Right cardiac atrium (tissue), 5 donors: ENCODE data around the gene SGCA. TPM values are rescaled to one million over a fixed set of nuclear protein-coding genes. Genes with fewer than 3 reads are reported as not detected.

Experiments used
- ATAC-seq, 2 donors: fragments of 200-7000 bp; cut with Tn5 transposase; one replicate each; pipeline versions ENCODE4 v1.8.0 to v1.9.1; 2020; ENCODE audit warnings: moderate library complexity in 2 of 2, mild to moderate bottlenecking in 1 of 2
- DNase-seq, 3 donors: peaks; one replicate each; pipeline ENCODE4 v3.0.0-alpha.2; 2020
- H3K27ac ChIP-seq: one replicate; pipeline ENCODE4 v1.5.1; 2013; ENCODE audit warnings: mild to moderate bottlenecking, low read length, control low read depth, moderate library complexity
- H3K27me3 ChIP-seq: one replicate; pipeline ENCODE4 v1.6.1; 2013; ENCODE audit not compliant: control insufficient read depth, insufficient read depth
- H3K4me1 ChIP-seq: one replicate; pipeline ENCODE4 v1.6.1; 2013; ENCODE audit warnings: low read length; ENCODE audit not compliant: control insufficient read depth, insufficient read depth
- H3K4me3 ChIP-seq: one replicate; pipeline ENCODE4 v1.5.1; 2013; ENCODE audit warnings: low read length, control low read depth
- H3K9me3 ChIP-seq: one replicate; pipeline ENCODE4 v1.6.1; 2013; ENCODE audit warnings: low read length; ENCODE audit not compliant: control insufficient read depth
- WGBS: extraction: QIAGEN DNeasy Blood & Tissue Kit; methylation state at CpG from one replicate; pipeline ENCODE4 v1.1.7; 2013; 5-methylcytosine and 5-hydroxymethylcytosine counted together
- intact Hi-C, 4 donors: fragments of 100-400 bp; cut with DNase I; formaldehyde crosslinking; loops; one replicate each; pipeline versions ENCODE4 v1.11.0 to v1.14.0; 2022 to 2023
- polyA plus RNA-seq: library from polyadenylated mRNA; stranded (reverse); fragments of 200-250 nt; gene quantifications from one replicate; pipeline ENCODE4 v1.2.3, GENCODE V29; 2013
- total RNA-seq, 4 donors: library from RNA; stranded (reverse); fragmentation: NEBNext Ultra II Directional; extraction: Animal tissue kit (Norgen Biotek cat#: 25700); gene quantifications; one replicate each; pipeline ENCODE4 v1.2.1, GENCODE V29; 2021
- donor health status: healthy with polysubstance abuse.
- donor health status: DM: no; HTN: yes; CAD: no.
- donor health status: DM: no; HTN: no; CAD: no.
- donor health status: DM: no; HTN: yes; CAD: no; lungs with severe emphysema.
- donor health status: DM: yes; HTN: yes; CAD: no.

SGCA gene
- total and polyA plus RNA-seq, 5 donors: 127 to 156 (median 134) TPM

- ATAC-seq (no peak), DNase-seq (peak in 2 of 3 donors; percentile 38 to 52)
- H3K27ac ChIP-seq: no peak overlapping the region
- H3K9me3 ChIP-seq: no peaks in the 10 kb centered on the region
- peaks cover 3% of the 10 kb centered on the region for H3K4me1 ChIP-seq
- 74% methylated on average over 16 of the region's 16 CpGs for WGBS
- no peaks in the 10 kb centered on the region for H3K27me3 ChIP-seq
- intact Hi-C loops: loop anchor here in 1 of 4 donors (10.0 kb wide), 1 partner anchor 60 kb away; no protein-coding TSS in a partner anchor
- no peak overlapping the region for H3K4me3 ChIP-seq
Measured at GRCh38 chr17:50134206-50135110, 31.3 kb upstream of the SGCA start.

GRCh38 chr17:50135316-50136095, 30.3 kb upstream of the SGCA start:
- H3K4me1 ChIP-seq: peaks cover 3% of the 10 kb centered on the region
- no peaks in the 10 kb centered on the region for H3K9me3 ChIP-seq
- no peak overlapping the region for H3K4me3 ChIP-seq
- ATAC-seq: no peak
- intact Hi-C loops: loop anchor here in 1 of 4 donors (10.0 kb wide), 1 partner anchor 59 kb away; no protein-coding TSS in a partner anchor
- no peaks in the 10 kb centered on the region for H3K27me3 ChIP-seq
- H3K27ac ChIP-seq: no peak overlapping the region
- WGBS: 88% methylated on average over 16 of the region's 16 CpGs
- peak in 1 of 3 donors; percentile 60 for DNase-seq

DNA sequence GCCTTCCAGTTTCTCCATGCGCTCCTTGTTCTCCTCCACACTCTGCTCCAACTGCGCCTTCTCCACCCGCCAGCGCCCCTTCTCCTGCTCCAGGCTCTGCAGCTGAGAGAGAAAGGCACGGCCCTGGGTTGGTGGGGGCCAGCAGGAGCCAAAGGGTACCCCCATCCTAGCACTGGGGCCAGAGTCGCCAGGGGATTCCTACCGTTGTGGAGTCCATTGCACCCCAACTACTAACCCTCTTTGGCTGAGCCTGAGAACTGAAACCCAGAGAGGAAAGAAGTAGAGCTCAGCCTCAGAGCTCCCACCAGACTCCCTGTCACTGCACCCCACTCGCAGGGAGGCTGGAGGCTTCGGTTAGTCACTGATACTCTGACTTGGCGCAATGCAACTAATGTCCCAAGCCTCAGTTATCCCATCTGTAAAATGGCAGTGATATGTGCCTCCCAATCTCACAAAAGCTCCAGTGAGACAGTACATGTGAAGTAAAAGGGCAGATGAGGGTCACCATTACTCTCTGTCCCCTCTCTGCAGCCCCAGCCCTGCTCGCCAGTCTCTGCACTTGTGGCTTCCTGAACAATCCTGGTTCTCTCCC, 29.6 kb upstream of the SGCA start:
- Histone ChIP-seq H3K4me3 (no peak overlapping the region), H3K27me3 (no peaks in the 10 kb centered on the region), H3K27ac (no peak overlapping the region), H3K4me1 (peaks cover 4% of the 10 kb centered on the region), H3K9me3 (no peaks in the 10 kb centered on the region)
- ATAC-seq (no peak), DNase-seq (peak in 1 of 3 donors; percentile 48)
- 93% methylated on average over 11 of the region's 11 CpGs for WGBS
- intact Hi-C loops: loop anchor here in 1 of 4 donors (10.0 kb wide), 1 partner anchor 59 kb away; no protein-coding TSS in a partner anchor

GRCh38 chr17:50137042-50137441, 28.8 kb upstream of the SGCA start:
- H3K4me1 ChIP-seq: peaks cover 4% of the 10 kb centered on the region
- DNase-seq (no peak), ATAC-seq (no peak)
- WGBS: 87% methylated on average over 4 of the region's 4 CpGs
- H3K9me3 ChIP-seq: no peaks in the 10 kb centered on the region
- intact Hi-C loops: loop anchor here in 1 of 4 donors (10.0 kb wide), 1 partner anchor 58 kb away; no protein-coding TSS in a partner anchor
- no peak overlapping the region for H3K4me3 ChIP-seq
- no peak overlapping the region for H3K27ac ChIP-seq
- no peaks in the 10 kb centered on the region for H3K27me3 ChIP-seq

DNA sequence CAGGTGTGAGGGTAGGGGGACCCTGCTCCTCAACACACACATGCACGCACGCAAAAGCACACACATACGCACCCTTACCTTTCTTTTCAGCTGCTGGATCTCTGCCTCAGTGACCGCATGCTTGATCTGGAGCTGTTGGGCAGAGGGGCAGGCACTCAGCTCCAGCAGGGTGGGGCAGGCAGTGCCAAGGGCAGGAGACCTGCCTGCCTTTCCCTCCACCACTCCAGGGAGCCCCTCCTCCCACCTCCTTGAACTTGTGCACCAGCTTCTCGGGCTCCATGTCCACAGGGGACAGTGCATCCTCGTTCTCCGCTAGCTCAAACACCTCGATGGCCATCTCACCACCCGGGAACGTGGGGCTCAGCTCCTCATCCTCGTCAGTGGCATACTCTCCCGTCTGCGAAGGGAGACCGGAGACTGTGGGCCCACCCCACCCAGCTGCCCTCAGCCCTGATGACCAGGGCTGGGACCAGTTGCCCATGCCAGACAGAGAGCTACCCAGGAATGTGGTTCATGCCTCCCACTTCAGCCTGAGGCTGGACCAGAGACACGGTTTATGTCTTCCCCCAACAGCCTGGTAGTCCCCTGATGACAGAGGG, 26.5 kb upstream of the SGCA start:
- no peak overlapping the region for H3K27ac ChIP-seq
- intact Hi-C loops: loop anchor here in 1 of 4 donors (10.0 kb wide), 1 partner anchor 56 kb away; no protein-coding TSS in a partner anchor
- 86% methylated on average over 15 of the region's 15 CpGs for WGBS

GRCh38 chr17:50139950-50140885, 25.6 kb upstream of the SGCA start:
- H3K9me3 ChIP-seq: no peaks in the 10 kb centered on the region
- peak overlapping the region; percentile 45 for H3K27ac ChIP-seq
- 32% methylated on average over 19 of the region's 19 CpGs for WGBS
- intact Hi-C loops: loop anchor here in 1 of 4 donors (10.0 kb wide), 1 partner anchor 55 kb away; no protein-coding TSS in a partner anchor
- peak; percentile 59 to 73 for ATAC-seq
- peaks cover 4% of the 10 kb centered on the region for H3K4me1 ChIP-seq
- peak; percentile 77 to 92 (median 89) for DNase-seq
- no peaks in the 10 kb centered on the region for H3K27me3 ChIP-seq
- no peak overlapping the region for H3K4me3 ChIP-seq

More for the DNA sequence above, 26.5 kb upstream of the SGCA start:
- H3K27me3 ChIP-seq: no peaks in the 10 kb centered on the region
- no peak overlapping the region for H3K4me3 ChIP-seq
- peak in 1 of 3 donors; percentile 46 for DNase-seq
- no peaks in the 10 kb centered on the region for H3K9me3 ChIP-seq
- no peak for ATAC-seq
- H3K4me1 ChIP-seq: peaks cover 1% of the 10 kb centered on the region

DNA sequence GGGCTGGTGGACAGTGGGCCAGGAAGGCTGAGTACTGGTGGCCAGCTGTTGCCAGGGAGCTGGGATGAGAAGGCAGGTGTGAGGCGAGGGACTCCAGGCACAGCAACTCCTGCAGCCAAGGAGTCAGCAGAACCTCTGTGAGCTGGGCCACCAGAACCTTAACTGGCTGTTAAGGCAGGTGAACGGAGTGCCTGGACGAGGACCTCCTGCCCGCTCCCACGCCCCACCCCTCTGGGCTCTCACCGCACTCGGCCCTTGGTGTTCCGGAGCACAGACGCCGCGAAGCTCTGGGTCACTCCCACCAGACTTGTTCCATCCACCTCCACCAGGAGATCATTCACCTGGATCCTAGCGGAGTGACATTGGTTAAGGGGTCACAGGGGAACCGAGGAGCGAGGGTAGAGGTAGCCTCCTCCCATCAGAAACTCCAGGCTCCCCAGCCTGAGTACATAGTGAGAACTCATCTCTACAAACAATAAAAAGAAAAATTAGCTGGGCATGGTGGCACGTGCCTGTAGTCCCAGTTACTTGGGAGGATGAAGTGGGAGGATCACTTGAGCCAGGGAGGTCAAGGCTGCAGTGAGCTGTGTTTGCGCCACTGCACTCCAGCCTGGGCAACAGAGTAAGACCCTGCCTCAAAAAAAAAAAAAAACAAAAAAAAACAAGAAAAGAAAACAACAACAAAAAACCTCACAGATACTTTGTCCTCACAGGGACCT, 24.6 kb upstream of the SGCA start:
- H3K4me1 ChIP-seq: peaks cover 4% of the 10 kb centered on the region
- DNase-seq (peak in 1 of 3 donors; percentile 52), ATAC-seq (no peak)
- no peaks in the 10 kb centered on the region for H3K9me3 ChIP-seq
- peak overlapping the region; percentile 45 for H3K27ac ChIP-seq
- no peaks in the 10 kb centered on the region for H3K27me3 ChIP-seq
- WGBS: 83% methylated on average over 16 of the region's 16 CpGs
- no peak overlapping the region for H3K4me3 ChIP-seq
- intact Hi-C loops: no loop called here

- no peaks in the 10 kb centered on the region for H3K9me3 ChIP-seq
- DNase-seq: no peak
- intact Hi-C loops: no loop called here
- H3K27ac ChIP-seq: no peak overlapping the region
- ATAC-seq: no peak
- peaks cover 7% of the 10 kb centered on the region for H3K4me1 ChIP-seq
- 57% methylated on average over 8 of the region's 8 CpGs for WGBS
- H3K27me3 ChIP-seq: no peaks in the 10 kb centered on the region
- no peak overlapping the region for H3K4me3 ChIP-seq
Measured at GRCh38 chr17:50141745-50142110, 24.1 kb upstream of the SGCA start.

DNA sequence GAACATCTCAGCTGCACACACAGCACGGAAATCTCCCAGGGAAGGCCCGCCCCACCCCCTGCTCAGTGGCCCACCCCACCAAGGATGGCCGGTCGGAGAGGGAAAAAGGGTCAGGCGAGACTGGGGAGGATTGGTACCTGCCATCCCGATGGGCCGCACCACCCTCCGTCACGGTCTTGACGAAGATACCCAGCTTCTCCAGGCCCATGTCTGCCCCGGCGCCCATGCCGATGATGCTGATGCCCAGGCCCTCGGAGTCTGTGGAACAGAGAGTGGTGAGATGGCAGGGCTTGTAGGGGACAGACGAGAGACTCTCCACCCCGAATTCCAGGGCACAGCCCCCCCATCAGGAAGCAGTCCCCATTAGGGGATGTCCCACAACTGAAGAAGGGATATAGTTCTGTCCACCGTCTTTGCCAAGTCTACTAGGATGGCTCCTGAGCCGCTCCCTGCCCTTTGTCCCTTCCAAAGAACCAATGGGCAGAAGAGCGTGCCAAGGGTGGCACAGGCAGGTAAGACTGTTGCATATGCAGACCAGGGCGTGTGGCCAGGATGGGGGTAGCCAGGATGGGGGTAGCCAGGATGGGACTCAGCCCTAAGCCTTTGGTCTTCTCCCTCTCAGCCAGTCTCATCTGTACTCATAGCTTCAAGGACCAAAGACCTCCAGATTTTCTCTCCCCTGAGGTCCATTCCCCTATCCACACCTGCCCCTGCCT, 22.2 kb upstream of the SGCA start:
- Histone ChIP-seq H3K27me3 (no peaks in the 10 kb centered on the region), H3K4me1 (peaks cover 13% of the 10 kb centered on the region), H3K27ac (no peak overlapping the region), H3K9me3 (no peaks in the 10 kb centered on the region), H3K4me3 (no peak overlapping the region)
- DNase-seq: peak in 1 of 3 donors; percentile 55
- no peak for ATAC-seq
- intact Hi-C loops: no loop called here
- WGBS: 92% methylated on average over 20 of the region's 20 CpGs
